OCI-LY3 (cell line): Measurements from ENCODE around the gene MAD1L1.

Experiments
- H2AFZ ChIP-seq: fragments of 200-600, 300-600 bp; shearing (Covaris generic); 2 replicates; pipeline ENCODE4 v1.6.0; 2014; ENCODE audit warnings: antibody characterized with exemption, low read depth, low read length
- H3K27ac ChIP-seq: fragments of 200-600, 300-600 bp; sonication (generic); 2 replicates; pipeline ENCODE4 v1.5.1; 2014; ENCODE audit warnings: mild to moderate bottlenecking, low read length, moderate library complexity, mixed read lengths
- H3K27me3 ChIP-seq: fragments of 200-600, 300-600 bp; sonication (generic); 2 replicates; pipeline ENCODE4 v1.6.1; 2014; ENCODE audit warnings: low read depth, low read length, mixed read lengths
- H3K36me3 ChIP-seq: fragments of 200-600, 300-600 bp; sonication (generic); replicated peaks from 2 replicates; pipeline ENCODE3; 2014; ENCODE audit warnings: low read depth, low read length, mixed read lengths
- H3K4me1 ChIP-seq: fragments of 300-600, 200-600 bp; sonication (generic); 2 replicates; pipeline ENCODE4 v1.6.1; 2014; ENCODE audit warnings: low read length, mixed read lengths
- H3K4me2 ChIP-seq: fragments of 200-600, 300-600 bp; sonication (generic); 2 replicates; pipeline ENCODE4 v1.6.1; 2014; ENCODE audit warnings: low read length, mixed read lengths
- H3K4me3 ChIP-seq: fragments of 300-600, 200-600 bp; sonication (generic); 2 replicates; pipeline ENCODE4 v1.5.1; 2014; ENCODE audit warnings: antibody characterized with exemption, mild to moderate bottlenecking, low read length, moderate library complexity
- H3K79me2 ChIP-seq: fragments of 300-600, 200-600 bp; shearing (Covaris generic); 2 replicates; pipeline ENCODE4 v1.6.1; 2014; ENCODE audit warnings: mild to moderate bottlenecking, low read length, mixed read lengths
- H3K9ac ChIP-seq: fragments of 300-600, 200-600 bp; shearing (Covaris generic); 2 replicates; pipeline ENCODE4 v1.6.0; 2014; ENCODE audit warnings: mild to moderate bottlenecking, low read length, moderate library complexity
- H3K9me3 ChIP-seq: fragments of 200-600, 300-600 bp; shearing (Covaris generic); 2 replicates; pipeline ENCODE4 v1.6.1; 2014; ENCODE audit warnings: low read length, mixed read lengths; ENCODE audit not compliant: insufficient read depth
- H4K20me1 ChIP-seq: fragments of 200-600, 300-600 bp; sonication (generic); 2 replicates; pipeline ENCODE4 v1.6.1; 2016; ENCODE audit warnings: low read length, mixed read lengths; ENCODE audit not compliant: insufficient read depth
- CTCF ChIP-seq: fragments of 200-600, 300-600 bp; sonication (generic); IDR thresholded peaks from 2 replicates; pipeline ENCODE4 v1.5.1; 2014; ENCODE audit warnings: antibody characterized with exemption, low read length, low read depth
- EZH2phosphoT487 ChIP-seq: fragments of 200-600 bp; shearing (Covaris generic); IDR thresholded peaks from 2 replicates; pipeline ENCODE4 v1.6.1; 2018; ENCODE audit warnings: antibody characterized with exemption, mixed run types, low read depth

The MAD1L1 gene

GRCh38 chr7:1777122-1777521 lies 455.6 kb downstream of the MAD1L1 start:
- Histone ChIP-seq H3K4me1 (no peaks in the 10 kb centered on the region), H4K20me1 (no peaks in the 10 kb centered on the region)

GRCh38 chr7:1775389-1775788 lies 457.4 kb downstream of the MAD1L1 start:
- Histone ChIP-seq H3K36me3 (no peaks in the 10 kb centered on the region), H2AFZ (no peak overlapping the region), H3K9ac (no peak overlapping the region), H3K9me3 (no peaks in the 10 kb centered on the region), H3K27me3 (no peaks in the 10 kb centered on the region), H3K27ac (no peak overlapping the region), H3K4me2 (no peak overlapping the region), H3K79me2 (no peaks in the 10 kb centered on the region), H3K4me3 (no peak overlapping the region), H4K20me1 (no peaks in the 10 kb centered on the region), H3K4me1 (no peaks in the 10 kb centered on the region)
- no peak for TF ChIP-seq EZH2phosphoT487
- TF ChIP-seq CTCF, result no peak

More at GRCh38 chr7:1777122-1777521, 455.6 kb downstream of the MAD1L1 start:
- no peak overlapping the region for H3K4me3 ChIP-seq
- no peak overlapping the region for H2AFZ ChIP-seq
- no peak overlapping the region for H3K27ac ChIP-seq
- no peak overlapping the region for H3K9ac ChIP-seq
- H3K4me2 ChIP-seq, result no peak overlapping the region
- no peaks in the 10 kb centered on the region for H3K36me3 ChIP-seq
- H3K27me3 ChIP-seq, result no peaks in the 10 kb centered on the region
- TF ChIP-seq CTCF (no peak), EZH2phosphoT487 (no peak)
- no peaks in the 10 kb centered on the region for H3K9me3 ChIP-seq
- H3K79me2 ChIP-seq, result no peaks in the 10 kb centered on the region

- Histone ChIP-seq H3K27me3 (no peaks in the 10 kb centered on the region), H3K36me3 (no peaks in the 10 kb centered on the region), H3K4me1 (no peaks in the 10 kb centered on the region), H3K4me3 (no peak overlapping the region), H3K79me2 (no peaks in the 10 kb centered on the region), H3K4me2 (no peak overlapping the region), H3K27ac (no peak overlapping the region), H4K20me1 (no peaks in the 10 kb centered on the region), H2AFZ (no peak overlapping the region), H3K9ac (no peak overlapping the region), H3K9me3 (no peaks in the 10 kb centered on the region)
- TF ChIP-seq CTCF (no peak), EZH2phosphoT487 (no peak)
Observed at GRCh38 chr7:1770331-1770730, 462.4 kb downstream of the MAD1L1 start.

- Histone ChIP-seq H3K9me3 (no peaks in the 10 kb centered on the region), H2AFZ (no peak overlapping the region), H3K9ac (no peak overlapping the region), H3K27me3 (no peaks in the 10 kb centered on the region), H4K20me1 (no peaks in the 10 kb centered on the region), H3K27ac (no peak overlapping the region), H3K4me1 (no peaks in the 10 kb centered on the region), H3K4me2 (no peak overlapping the region), H3K79me2 (no peaks in the 10 kb centered on the region), H3K36me3 (no peaks in the 10 kb centered on the region), H3K4me3 (no peak overlapping the region)
- TF ChIP-seq CTCF (no peak), EZH2phosphoT487 (no peak)
Observed at GRCh38 chr7:1769286-1770200, 463.2 kb downstream of the MAD1L1 start.
